Parathyroid adenoma (tissue), 2 donors: ENCODE data around the gene RHOV.

ENCODE experiments used
- H2AFZ ChIP-seq: fragments of 300-600 bp; sonication (generic); one replicate; pipeline ENCODE4 v1.7.0; 2017; ENCODE audit warnings: antibody characterized with exemption, mild to moderate bottlenecking
- H3K27ac ChIP-seq: fragments of 300-600 bp; sonication (generic); one replicate; pipeline ENCODE4 v1.7.0; 2017
- H3K27me3 ChIP-seq: fragments of 300-600 bp; sonication (generic); one replicate; pipeline ENCODE4 v1.7.0; 2017; ENCODE audit warnings: low read length; ENCODE audit not compliant: control insufficient read depth, insufficient read depth
- H3K36me3 ChIP-seq: fragments of 300-600 bp; sonication (generic); one replicate; pipeline ENCODE4 v1.7.0; 2017; ENCODE audit warnings: low read length; ENCODE audit not compliant: control insufficient read depth, insufficient read depth
- H3K4me1 ChIP-seq: fragments of 300-600 bp; sonication (generic); one replicate; pipeline ENCODE4 v1.7.0; 2017; ENCODE audit warnings: control low read depth
- H3K4me2 ChIP-seq: fragments of 300-600 bp; sonication (generic); one replicate; pipeline ENCODE4 v1.7.0; 2017; ENCODE audit warnings: low read length
- H3K4me3 ChIP-seq: fragments of 300-600 bp; sonication (generic); one replicate; pipeline ENCODE4 v1.7.0; 2017; ENCODE audit warnings: low read depth, low read length
- H3K79me2 ChIP-seq: fragments of 300-600 bp; sonication (generic); one replicate; pipeline ENCODE4 v1.7.0; 2017; ENCODE audit warnings: control low read depth
- H3K9ac ChIP-seq: fragments of 300-600 bp; sonication (generic); one replicate; pipeline ENCODE4 v1.7.0; 2017; ENCODE audit warnings: mild to moderate bottlenecking
- H3K9me3 ChIP-seq: fragments of 300-600 bp; sonication (generic); one replicate; pipeline ENCODE4 v1.7.0; 2017; ENCODE audit warnings: low read length; ENCODE audit not compliant: control insufficient read depth
- CTCF ChIP-seq: fragments of 300-600 bp; sonication (generic); IDR thresholded peaks from one replicate; pipeline ENCODE4 v1.7.0; 2017; ENCODE audit warnings: antibody characterized with exemption, mild to moderate bottlenecking
- donor health status: primary hyperparathyroidism.

RHOV gene

DNA sequence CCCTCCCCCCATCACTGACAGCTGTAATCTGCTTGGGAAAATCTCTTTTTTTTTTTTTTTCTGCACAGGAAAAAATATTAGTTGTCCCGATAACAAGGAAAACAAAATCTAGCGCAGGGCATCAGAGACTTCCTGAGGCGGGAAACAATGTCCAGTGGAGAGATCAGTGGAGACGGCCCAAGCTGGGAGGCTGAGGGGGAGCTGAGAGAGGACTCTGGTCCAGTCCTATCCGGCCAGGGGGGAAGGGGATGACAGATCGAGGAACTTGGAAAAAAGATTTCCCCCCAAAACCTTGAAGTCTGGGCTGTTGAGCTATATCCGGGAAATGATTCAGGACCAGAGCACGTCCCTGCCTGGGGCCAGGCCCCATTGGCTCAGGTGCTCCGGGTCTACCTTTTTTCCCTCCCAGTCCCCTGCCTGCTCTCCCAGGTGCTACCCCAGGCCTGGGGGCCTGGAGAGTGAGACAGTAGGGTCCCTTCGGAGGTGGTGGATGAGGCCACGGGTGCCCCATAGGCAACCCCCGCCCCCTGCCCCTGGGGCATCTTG is 41.2 kb upstream of the RHOV start:
- H3K27ac ChIP-seq: no peak overlapping the region
- no peak overlapping the region for H3K4me2 ChIP-seq
- no peak overlapping the region for H2AFZ ChIP-seq
- H3K4me1 ChIP-seq: no peaks in the 10 kb centered on the region
- no peaks in the 10 kb centered on the region for H3K36me3 ChIP-seq
- H3K9ac ChIP-seq: no peak overlapping the region
- H3K79me2 ChIP-seq: no peaks in the 10 kb centered on the region
- H3K9me3 ChIP-seq: no peaks in the 10 kb centered on the region
- TF ChIP-seq CTCF: no peak
- no peak overlapping the region for H3K4me3 ChIP-seq
- no peaks in the 10 kb centered on the region for H3K27me3 ChIP-seq

DNA sequence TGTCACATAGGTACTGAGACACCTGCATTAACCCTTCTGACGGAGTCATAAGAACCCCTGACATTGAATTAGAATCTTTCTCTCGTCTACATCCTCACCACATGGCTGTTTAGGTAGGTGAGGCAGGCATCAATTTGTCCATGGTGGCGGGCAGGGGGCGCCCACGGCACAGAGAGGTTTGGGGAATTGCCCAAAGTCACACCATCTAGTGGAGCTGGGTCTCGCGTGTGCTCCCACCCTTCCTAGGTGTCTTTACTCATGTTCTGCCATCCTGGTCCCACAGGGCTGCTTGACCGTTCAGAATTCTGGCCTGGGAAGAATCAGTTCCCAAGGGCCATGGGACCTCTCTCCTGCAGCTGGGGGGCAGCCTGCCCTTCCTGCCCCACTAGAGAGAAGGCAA is 40.5 kb upstream of the RHOV start:
- H3K9me3 ChIP-seq: no peaks in the 10 kb centered on the region
- TF ChIP-seq CTCF: no peak
- no peak overlapping the region for H2AFZ ChIP-seq
- H3K36me3 ChIP-seq: no peaks in the 10 kb centered on the region
- H3K4me2 ChIP-seq: no peak overlapping the region
- H3K4me3 ChIP-seq: no peak overlapping the region
- no peaks in the 10 kb centered on the region for H3K79me2 ChIP-seq
- H3K4me1 ChIP-seq: no peaks in the 10 kb centered on the region
- no peak overlapping the region for H3K27ac ChIP-seq
- no peaks in the 10 kb centered on the region for H3K27me3 ChIP-seq
- no peak overlapping the region for H3K9ac ChIP-seq

GRCh38 chr15:40914013-40914412 is 40.0 kb upstream of the RHOV start:
- Histone ChIP-seq H3K4me2 (no peak overlapping the region), H3K36me3 (no peaks in the 10 kb centered on the region), H3K79me2 (no peaks in the 10 kb centered on the region), H3K4me3 (no peak overlapping the region), H3K4me1 (no peaks in the 10 kb centered on the region), H2AFZ (no peak overlapping the region), H3K9ac (no peak overlapping the region), H3K9me3 (no peaks in the 10 kb centered on the region), H3K27me3 (no peaks in the 10 kb centered on the region), H3K27ac (no peak overlapping the region)
- TF ChIP-seq CTCF: no peak

- TF ChIP-seq CTCF: no peak
- Histone ChIP-seq H3K36me3 (no peaks in the 10 kb centered on the region), H3K4me1 (no peaks in the 10 kb centered on the region), H2AFZ (no peak overlapping the region), H3K27ac (no peak overlapping the region), H3K9ac (no peak overlapping the region), H3K79me2 (no peaks in the 10 kb centered on the region), H3K9me3 (no peaks in the 10 kb centered on the region), H3K4me2 (no peak overlapping the region), H3K27me3 (no peaks in the 10 kb centered on the region), H3K4me3 (no peak overlapping the region)
These were observed 38.4 kb upstream of the RHOV start for GRCh38 chr15:40912478-40912877.

GRCh38 chr15:40911693-40912092 is 37.7 kb upstream of the RHOV start:
- TF ChIP-seq CTCF: no peak
- Histone ChIP-seq H3K27ac (no peak overlapping the region), H3K4me3 (no peak overlapping the region), H3K79me2 (no peaks in the 10 kb centered on the region), H3K4me2 (no peak overlapping the region), H3K36me3 (no peaks in the 10 kb centered on the region), H3K4me1 (no peaks in the 10 kb centered on the region), H3K27me3 (no peaks in the 10 kb centered on the region), H3K9ac (no peak overlapping the region), H3K9me3 (no peaks in the 10 kb centered on the region), H2AFZ (no peak overlapping the region)
